Measurements from ENCODE around the gene C10orf67. TPM values are rescaled to one million over a fixed set of nuclear protein-coding genes. Genes with fewer than 3 reads are reported as not detected.

C10orf67 gene
- total RNA-seq, 1 experiment from 2014 or later: not detected

DNA sequence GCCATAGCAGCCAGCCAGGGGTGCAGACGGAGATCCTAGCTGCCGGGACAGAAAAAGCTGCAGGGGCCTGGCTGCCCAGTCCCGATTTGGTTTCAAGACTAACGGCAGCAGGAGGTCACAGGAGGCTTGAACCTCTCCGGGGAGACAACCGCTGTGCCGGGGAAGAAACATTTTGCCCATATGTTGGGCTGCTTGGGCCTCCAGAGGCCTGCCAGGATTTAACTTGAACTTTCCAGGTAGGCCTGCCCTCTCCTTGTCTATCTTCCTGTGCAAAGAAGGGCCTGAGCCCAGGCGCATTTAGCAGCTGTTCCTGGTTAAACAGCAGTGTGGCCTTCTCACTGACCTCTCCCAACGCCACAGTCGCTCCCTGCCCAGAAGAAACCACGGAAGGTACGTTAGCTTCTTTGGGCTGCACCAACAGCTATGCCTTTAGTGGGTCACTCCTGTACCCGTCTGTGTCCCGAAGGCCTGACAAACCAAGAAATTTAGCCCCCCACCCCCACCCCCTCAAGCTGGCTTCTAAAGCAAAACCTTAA, 169.6 kb downstream of the C10orf67 start:
- Mint-ChIP-seq H3K4me3 (no peak overlapping the region), H3K4me1 (peaks cover 5 to 15% of the 10 kb centered on the region in 2 experiments), H3K9me3 (peaks cover 0 to 3% of the 10 kb centered on the region in 2 experiments; a peak in 2 of 5 replicates), H3K27me3 (ENCODE audit: low read depth) (peaks cover 98% of the 10 kb centered on the region), H3K36me3 (ENCODE audit: insufficient read depth in 1 of 3, low read depth in 3 of 3) (no peaks in the 10 kb centered on the region), H3K27ac (no peak overlapping the region)
- Histone ChIP-seq H3K27me3 (ENCODE audit: insufficient read depth, low read length) (peaks cover 88% of the 10 kb centered on the region), H3K23ac (ENCODE audit: insufficient read length, low read depth, low read length) (no peak overlapping the region), H3K18ac (ENCODE audit: insufficient read length, low read depth, low read length) (no peak overlapping the region), H4K91ac (ENCODE audit: insufficient read length, low read depth, low read length) (no peak overlapping the region), H2BK20ac (ENCODE audit: low read depth, low read length, poor library complexity, severe bottlenecking) (no peak overlapping the region), H3K4me2 (ENCODE audit: insufficient read depth, insufficient read length, low read length) (peak overlapping the region; percentile 36), H3K79me1 (ENCODE audit: insufficient read depth, low read depth, low read length, poor library complexity, severe bottlenecking) (no peaks in the 10 kb centered on the region), H2BK120ac (ENCODE audit: low read depth, low read length, poor library complexity, severe bottlenecking) (no peak overlapping the region), H3K79me2 (ENCODE audit: insufficient read depth, low read length) (no peaks in the 10 kb centered on the region), H3K4ac (ENCODE audit: low read depth, low read length) (no peak overlapping the region), H3K56ac (ENCODE audit: insufficient read length, low read depth, low read length) (no peak overlapping the region), H3K9ac (ENCODE audit: extremely low read depth, insufficient read length, low read length) (no peak overlapping the region), H3K14ac (ENCODE audit: insufficient read depth, low read length) (no peak overlapping the region), H2AFZ (ENCODE audit: low read length) (no peak overlapping the region), H2BK15ac (ENCODE audit: low read depth, low read length) (no peak overlapping the region), H4K8ac (replicated peaks; ENCODE audit: insufficient read length, low read depth, low read length) (no peak overlapping the region), H2BK12ac (ENCODE audit: insufficient read length, low read depth, low read length) (no peak overlapping the region), H3K4me1 (ENCODE audit: insufficient read depth, low read length) (no peaks in the 10 kb centered on the region), H3K23me2 (ENCODE audit: insufficient read length, low read depth, low read length, poor library complexity, severe bottlenecking) (peaks cover 8% of the 10 kb centered on the region), H3K27ac (ENCODE audit: insufficient read length, low read depth, low read length) (no peak overlapping the region), H2AK5ac (ENCODE audit: insufficient read length, low read length) (no peak overlapping the region), H3K9me3 (ENCODE audit: control insufficient read depth, low read depth, low read length) (no peaks in the 10 kb centered on the region), H4K5ac (ENCODE audit: insufficient read length, low read depth, low read length) (no peak overlapping the region), H2BK5ac (ENCODE audit: insufficient read length, low read length) (no peak overlapping the region), H4K20me1 (ENCODE audit: control insufficient read depth, insufficient read depth, insufficient read length) (no peaks in the 10 kb centered on the region), H3T11ph (ENCODE audit: low read length) (no peak overlapping the region)
- no CpG with 5 or more reads among the region's 14 CpGs for WGBS (ENCODE audit: extremely low coverage, insufficient read length, low lambda C conversion rate)
- DNase-seq: no peak
- TF ChIP-seq, protein P1, sequence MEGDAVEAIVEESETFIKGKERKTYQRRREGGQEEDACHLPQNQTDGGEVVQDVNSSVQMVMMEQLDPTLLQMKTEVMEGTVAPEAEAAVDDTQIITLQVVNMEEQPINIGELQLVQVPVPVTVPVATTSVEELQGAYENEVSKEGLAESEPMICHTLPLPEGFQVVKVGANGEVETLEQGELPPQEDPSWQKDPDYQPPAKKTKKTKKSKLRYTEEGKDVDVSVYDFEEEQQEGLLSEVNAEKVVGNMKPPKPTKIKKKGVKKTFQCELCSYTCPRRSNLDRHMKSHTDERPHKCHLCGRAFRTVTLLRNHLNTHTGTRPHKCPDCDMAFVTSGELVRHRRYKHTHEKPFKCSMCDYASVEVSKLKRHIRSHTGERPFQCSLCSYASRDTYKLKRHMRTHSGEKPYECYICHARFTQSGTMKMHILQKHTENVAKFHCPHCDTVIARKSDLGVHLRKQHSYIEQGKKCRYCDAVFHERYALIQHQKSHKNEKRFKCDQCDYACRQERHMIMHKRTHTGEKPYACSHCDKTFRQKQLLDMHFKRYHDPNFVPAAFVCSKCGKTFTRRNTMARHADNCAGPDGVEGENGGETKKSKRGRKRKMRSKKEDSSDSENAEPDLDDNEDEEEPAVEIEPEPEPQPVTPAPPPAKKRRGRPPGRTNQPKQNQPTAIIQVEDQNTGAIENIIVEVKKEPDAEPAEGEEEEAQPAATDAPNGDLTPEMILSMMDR (conservative IDR thresholded peaks at IDR 0.05): no peak

All from H9 (cell line).